Fibroblast of skin of back (primary cell): Measurements from ENCODE around the gene LDB2.
"Not testable (repeated sequence)": the region's sequence is repeated elsewhere in the genome, so short reads cannot be mapped to it uniquely, and the experiment has no call there.

ENCODE experiments used
- DNase-seq: peaks from one replicate; pipeline ENCODE4 v3.0.0-alpha.2; 2013

The LDB2 gene

DNA sequence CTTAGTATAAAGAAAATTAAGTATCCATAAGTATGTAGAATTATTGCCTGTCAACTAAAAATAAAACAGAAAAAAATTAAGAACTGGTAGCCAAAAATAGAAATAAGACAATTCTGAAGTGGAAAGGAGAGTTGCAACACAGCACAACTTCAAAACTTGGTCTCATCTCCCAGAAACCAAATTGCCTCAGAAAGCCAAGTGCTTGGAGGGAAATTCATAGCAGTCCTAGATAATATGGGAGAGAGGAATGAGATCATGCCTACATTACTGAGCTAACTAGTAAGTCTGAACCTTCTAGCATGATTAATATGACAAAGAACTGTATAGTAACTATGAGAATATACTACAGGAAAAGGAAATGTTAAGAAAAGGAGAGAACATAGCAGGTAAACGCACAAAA lies 256.5 kb downstream of the LDB2 start:
- DNase-seq = peak; percentile 39

DNA sequence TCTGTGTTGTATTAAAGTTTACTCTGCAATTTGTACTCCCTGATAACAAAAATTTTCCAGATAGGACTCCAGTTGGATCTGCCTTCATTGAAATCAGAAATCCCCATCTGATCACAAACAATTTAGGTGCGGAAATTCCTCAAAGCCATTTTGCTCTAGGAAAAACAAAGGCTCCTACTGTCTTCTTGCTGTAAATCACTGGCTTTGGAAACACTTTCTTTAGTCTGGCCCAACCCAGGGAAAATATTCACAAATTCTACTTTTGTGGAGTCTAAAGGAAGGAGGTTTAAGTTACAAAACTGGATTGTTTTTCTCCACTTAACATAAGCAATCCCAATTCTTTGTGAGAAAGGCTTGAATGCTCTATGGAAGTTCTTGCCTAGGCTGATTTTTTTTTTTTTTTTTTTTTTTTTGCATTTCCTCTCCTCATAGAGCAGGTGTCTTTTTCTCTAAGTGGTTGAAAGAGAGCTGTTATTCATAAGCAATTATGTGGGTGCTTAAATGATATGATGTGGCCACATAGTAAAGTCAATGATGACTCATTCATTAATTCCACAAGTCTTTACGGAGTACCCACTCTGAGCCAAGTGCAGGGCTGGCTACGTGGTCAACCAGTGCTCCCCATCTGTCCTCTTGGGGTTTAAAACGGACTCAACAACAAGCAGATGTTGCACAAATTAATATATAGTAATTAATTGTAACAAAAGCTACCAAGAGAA lies 261.4 kb downstream of the LDB2 start:
- DNase-seq = no peak

DNA sequence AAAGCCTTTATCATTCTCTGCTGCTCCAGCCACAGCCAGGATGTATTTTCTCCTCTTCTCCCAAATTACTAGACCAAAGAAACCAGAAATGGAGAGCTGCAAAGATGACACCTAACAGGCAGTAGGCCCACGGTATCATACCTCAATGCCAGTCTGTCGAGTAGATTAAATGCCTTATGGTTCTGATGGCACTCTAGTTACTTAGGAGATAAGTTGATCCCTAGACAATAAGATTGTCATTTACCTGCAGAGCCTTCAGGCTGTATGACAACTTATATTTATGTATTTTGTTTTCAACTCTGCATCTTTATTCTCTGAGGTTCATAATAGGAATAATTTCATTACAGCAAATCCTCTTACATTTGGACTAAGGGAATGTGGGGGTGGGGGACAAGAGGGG lies 262.1 kb downstream of the LDB2 start:
- DNase-seq = no peak

DNA sequence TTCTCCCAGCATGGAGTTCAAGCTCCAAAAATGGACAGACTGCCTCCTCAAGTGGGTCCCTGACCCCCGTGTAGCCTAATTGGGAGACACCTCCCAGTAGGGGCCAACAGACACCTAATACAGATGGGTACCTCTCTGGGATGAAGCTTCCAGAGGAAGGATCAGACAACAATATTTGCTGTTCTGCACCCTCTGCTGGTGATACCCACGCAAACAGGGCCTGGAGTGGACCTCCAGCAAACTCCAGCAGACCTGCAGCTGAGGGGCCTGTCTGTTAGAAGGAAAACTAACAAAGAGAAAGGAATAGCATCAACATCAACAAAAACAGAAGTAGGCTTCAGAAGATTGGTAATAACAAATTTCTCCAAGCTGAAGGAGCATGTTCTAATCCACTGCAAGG lies 269.2 kb downstream of the LDB2 start:
- not testable (repeated sequence) for DNase-seq

DNA sequence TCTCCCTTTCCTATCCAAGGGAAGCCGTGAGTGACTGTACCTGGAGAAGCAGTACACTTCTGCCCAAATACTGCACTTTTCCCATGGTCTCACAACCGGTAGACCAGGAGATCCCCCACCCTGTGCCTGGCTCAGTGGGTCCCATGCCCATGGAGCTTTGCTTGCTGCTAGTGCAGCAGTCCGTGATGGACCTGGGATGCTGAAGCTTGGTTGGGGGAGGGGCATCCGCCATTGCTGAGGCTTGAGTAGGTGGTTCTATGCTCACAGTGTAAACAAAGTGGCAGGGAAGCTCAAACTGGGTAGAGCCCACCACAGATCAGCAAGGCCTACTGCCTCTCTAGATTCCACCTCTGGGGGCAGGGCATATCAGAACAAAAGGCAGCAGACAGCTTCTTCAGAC lies 269.6 kb downstream of the LDB2 start:
- not testable (repeated sequence) for DNase-seq

DNA sequence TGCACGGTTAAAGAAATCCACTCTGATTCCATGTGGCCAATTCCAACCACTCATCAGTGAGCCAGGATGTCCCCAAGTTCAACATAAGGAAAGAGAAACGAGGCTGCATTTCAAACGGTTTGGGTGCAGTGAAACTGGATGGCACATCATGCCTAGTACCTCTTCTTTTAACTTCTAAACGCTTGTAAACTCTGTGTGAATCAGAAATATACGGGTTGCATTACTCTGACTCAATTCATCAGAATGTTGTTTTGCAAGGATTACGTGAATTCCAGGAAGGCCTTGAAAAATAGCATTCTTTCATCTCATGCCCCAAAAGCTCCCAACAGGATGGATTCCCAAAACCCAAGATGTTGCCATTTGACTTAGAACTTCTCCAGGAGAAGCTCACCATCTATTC lies 270.4 kb downstream of the LDB2 start:
- peak; percentile 94 for DNase-seq

DNA sequence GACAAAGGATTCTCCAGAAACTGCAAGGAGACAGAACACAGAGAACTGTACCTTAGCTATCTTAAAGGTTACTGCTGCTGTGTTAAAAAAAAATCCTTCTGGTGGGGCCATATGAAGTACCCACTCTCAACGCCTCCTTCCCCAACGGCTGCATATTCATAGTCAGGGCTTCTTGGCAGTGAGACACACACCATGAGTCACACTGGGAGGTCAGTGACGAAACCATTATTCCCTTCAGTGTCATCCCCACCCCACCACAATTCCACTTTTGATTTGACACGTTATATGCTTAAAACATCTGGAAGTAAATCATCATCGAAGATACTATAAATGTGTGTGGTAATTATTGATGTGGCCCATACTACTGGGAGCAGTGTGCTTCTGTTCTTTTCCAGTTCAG lies 271.5 kb downstream of the LDB2 start:
- DNase-seq = peak; percentile 94

DNA sequence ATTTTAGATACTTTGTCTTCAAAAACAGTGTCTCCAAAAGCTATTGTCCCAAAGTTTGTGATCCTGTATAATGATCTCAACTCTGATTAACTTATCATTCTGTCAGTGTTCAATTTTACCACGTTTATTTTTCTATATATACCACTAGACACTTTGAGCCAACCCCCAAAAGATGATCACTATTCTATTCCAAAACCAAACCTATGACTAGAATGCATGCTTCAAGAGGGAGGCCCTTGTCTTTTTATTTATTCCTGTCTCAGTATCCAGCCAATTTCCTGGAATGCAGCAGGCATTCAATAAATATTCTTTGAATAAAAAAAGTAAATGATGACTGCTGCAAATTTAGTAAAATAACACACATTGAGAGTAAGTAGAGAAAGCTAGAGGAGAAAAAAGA lies 275.6 kb downstream of the LDB2 start:
- no peak for DNase-seq

DNA sequence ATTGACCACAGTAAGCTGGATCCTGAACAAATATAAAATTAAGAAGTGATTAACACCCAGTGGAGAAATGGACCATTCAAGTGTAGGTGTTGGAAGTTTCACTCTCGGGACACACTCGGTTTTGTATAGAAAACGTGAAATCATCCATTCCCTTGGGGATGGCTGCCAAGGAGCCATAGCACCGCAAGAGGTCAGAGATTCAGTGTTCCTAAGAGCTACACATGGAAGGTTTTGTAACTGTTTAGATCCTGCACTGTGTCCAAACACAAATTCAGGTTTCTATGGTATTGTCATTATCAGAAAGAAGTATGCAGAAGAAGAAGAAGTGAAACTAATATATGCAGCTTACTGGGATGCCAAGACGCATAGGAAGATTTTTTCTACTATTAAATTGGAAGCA lies 281.0 kb downstream of the LDB2 start:
- no peak for DNase-seq

DNA sequence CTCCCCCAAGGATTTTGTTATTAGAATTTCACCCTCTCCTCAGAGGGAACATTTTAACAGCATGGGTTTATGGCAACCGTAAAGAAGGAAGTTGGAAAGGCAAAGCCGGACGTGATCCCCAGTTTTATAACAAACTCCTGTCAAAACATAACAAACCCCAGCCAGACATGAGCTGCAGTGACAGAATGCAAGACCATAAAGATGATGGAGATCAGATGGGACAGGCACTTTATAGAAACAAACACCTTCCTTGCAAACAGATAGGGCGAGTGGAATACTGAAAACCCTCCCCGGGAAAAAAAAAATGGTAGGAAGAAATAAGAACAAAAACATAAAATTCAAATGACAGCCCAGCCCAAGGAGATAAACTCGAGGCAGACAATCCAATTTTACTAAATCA lies 281.4 kb downstream of the LDB2 start:
- no peak for DNase-seq

DNA sequence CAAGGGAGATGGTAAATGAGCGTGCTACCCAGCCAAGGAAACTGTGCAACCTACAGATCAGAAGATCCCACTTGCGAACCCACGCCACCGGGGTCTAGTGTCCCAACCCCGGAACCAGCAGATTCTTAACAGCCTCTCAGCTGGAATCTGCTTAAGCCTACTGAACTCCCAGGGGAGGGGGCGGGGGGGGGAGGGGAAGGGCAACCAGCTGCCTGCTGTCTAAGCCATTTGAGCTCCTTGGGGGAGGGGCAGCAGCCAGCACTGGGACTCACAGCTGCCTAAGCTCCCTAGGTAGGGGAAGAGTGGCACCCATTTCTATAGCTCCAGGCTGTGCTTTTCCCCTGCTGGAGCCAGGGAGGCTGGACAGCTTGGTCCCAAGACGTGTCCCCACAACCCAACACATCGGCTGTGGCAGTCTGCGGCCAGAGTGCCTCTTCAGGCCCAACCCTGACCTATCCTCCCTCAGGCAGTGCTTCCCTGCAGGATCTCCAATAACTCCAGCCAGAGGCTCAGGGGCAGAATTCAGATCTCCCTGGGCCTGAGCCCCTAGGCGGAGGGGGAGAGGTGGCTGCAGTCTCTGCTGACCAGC lies 289.2 kb downstream of the LDB2 start:
- no peak for DNase-seq

DNA sequence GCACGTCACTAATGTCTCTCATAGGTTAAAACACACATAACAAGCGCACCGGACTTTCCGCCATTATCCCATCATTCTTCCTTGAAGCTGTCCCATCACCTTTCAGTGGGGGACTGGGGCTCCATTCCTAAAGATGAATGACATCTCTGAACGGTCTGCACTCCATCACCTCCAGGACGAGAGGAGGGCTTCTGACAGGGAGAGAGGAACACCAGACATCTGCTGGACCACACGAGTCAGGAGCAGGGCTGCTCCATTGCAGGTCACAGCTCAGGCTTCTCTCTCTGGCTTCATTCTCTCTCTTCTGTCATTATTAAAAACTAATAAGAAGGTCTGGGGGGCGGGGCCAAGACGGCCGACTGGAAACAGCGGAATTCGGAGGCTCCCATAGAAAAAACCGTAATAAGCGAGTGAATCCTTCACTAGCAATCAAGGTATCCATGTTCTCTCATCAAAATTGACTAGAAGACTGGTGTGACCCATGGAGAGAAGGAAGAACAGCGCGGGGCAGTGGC lies 289.8 kb downstream of the LDB2 start:
- DNase-seq = no peak

DNA sequence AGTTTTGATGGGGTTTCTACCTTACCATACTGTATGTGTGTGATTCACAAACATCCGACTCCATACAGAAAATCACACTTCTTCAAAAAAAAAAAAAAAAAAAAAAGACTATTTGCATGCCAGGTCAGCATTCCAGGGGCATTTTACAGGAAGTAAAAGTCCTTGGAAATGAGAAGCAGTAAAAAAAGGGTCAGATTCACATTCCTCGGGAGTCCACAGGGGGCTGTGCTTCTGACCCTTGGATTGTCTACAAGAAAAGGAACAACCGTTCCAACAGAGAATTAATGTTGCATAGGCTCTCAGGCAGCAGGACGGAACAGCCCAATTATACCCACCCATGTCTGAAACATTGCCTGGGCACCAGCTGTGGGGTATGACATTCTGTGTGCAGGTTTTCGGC lies 290.3 kb downstream of the LDB2 start:
- DNase-seq = peak; percentile 37

DNA sequence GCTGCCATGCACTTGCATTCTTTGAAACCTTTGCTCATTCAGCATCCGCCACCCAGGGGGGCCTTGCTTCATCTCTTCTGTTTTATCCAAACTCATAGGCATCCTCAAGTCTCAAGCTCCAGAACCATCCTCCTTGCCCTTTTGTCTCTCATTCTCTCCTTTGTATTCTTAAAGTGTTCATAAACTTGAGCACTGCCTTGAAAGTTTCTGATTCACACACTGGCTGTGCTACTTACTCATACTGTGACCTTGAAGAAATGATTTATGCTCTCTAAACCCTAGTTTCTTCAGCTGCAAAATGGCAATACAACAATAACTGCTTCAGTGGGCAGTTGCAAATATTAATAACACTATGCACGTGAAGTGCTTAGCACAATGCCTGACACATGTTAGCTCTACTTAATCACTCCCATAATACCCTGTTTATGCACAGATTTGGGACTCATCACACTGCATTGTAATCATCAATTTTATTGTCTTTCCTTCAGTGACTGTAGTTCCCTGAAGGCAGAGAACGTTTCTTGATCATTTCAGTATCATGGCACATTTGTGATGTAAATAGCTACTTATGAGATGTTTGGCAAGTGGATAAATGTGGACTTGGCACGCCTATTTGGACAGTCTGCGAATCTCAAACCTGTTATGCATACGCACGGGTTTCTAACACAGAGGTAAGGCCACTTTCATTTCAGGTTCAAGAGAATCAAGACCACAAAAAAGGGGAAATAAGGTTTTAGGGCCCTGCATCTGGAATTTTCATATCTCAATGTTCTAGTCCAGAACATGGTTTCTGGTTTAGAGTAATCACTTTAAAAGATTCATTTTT lies 291.0 kb downstream of the LDB2 start:
- no peak for DNase-seq

DNA sequence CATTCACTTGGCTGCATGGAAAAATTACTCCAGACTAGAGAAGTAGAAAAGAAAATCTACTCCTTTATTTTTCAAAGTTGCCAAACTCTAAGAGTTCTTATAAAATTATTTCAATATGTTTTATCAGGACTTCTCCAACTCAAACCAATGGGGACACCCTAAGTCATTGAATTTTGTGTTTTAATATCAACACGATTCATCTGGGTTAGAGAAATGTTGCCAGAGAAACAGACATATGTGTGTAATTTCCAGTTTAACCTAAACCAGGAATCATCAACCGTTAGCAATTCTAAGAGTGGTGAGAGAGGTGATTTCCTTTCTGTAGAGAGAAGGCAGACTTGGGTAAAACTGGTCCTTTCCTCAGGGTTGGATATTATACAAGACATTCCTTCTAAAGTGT lies 291.8 kb downstream of the LDB2 start:
- DNase-seq = no peak

DNA sequence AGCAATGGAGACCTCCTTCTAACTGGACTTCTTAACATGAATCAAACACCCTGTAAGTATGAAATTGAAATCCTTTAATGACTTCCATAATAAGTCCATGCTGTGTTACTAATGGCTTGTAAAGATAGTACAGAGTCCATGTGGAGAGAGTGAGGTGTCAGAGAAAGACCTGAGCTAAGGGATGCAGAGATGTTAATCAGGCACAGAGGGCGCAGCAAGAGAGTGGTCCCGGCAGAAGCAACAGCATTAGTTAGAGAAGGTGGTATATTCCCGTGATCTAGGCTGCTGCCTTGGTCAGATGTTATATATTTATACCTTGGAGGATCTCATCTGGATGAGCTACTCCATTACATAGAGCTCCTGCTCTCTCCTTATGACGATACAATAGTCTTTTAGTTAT lies 295.3 kb downstream of the LDB2 start:
- no peak for DNase-seq

DNA sequence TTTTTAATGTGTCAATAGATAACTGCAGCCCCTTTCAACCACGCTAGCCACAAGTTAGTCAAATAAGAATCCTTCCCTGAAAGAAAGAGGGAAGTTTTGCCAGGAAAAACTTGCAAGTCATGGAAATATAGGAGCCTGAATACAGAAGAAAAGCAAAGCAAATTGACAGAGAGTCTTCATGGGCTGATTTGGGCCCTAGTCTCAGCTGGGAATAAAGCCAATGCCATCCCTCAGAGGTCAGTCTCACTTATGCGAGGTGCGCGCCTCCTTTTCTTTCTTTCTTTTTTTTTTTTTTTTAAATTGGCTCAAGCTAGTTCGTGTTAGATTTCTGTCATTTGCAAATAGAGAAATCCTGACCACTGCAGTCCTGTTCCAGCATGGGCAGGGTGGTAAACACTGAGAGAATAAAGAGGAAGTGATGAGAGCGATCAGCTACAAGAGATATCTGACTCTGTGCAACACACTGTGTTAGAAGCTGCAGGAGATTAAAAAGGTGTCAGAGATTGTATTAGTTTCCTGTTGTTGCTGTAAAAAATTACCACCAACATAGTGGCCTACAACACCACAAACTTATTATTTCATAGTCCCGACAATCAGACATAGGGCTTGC lies 299.7 kb downstream of the LDB2 start:
- DNase-seq = no peak

DNA sequence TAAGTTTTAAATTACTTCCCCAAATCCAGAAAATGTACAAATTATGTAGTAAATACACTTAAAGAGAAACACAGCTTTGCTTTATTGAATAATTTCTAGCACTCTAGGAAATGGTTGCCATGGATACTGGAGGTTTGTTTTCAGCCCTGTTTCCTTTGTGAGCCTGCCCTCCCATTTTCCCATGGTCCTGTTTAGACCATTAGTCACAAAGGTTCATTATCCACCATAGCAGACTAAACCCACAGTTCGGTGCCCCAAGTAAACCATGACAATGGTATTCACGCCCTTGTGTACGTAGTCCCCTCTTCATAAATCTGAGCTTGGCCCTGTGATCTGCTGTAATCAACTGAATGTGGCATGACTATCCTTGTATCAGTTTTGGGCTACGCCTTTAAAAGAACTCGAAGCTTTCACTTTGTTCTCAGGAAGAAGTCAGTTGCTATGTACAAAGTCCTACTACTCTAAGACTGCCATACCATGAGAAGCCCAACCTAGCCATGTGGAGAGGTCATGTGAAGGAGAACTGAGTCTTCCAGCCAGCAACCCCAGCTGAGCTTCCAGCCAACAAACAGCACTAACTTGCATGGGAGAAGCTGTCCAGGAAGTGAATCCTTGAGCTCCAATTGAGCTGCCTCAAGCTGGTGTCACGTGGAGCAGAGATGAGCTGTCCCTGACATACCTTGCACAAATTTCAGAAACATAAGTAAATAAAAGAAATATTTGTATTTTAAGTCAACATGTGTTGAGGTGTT lies 300.4 kb downstream of the LDB2 start:
- DNase-seq = peak; percentile 84

DNA sequence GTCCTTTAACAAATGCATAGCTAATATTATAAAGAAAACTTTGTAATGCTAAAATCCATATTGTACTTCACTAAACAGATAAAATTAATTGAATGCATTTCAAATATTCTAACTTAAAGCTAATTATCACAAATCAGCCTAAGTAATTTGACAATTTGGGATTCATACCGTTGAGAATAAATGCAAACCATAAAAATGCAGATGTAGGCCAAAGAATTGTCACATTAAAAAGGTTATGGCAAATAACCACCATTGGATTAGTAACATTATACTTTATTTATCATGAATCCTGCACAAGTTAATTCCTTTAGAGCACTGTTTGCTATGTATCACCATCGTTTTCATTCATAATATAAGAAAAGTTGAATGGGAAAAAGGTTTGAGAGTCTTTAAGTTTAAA lies 301.0 kb downstream of the LDB2 start:
- DNase-seq = no peak

DNA sequence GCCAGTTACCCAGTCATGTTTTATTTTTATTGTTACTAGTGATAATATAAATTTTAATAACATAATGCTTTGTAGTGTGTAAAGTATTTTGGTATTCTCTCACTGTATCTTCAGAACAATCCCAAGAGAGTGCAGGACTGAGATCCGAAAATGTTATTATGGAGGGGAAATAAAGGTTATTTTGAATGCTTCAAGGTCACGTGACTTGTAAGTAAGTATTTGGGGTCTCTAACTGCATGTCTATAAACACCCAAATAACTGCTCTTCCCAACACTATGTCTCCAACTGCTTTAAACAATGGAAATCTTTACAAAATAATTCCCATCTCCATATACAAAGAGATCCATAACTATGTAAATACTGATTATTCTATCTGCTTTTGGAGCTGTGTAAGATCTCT lies 302.2 kb downstream of the LDB2 start:
- no peak for DNase-seq

DNA sequence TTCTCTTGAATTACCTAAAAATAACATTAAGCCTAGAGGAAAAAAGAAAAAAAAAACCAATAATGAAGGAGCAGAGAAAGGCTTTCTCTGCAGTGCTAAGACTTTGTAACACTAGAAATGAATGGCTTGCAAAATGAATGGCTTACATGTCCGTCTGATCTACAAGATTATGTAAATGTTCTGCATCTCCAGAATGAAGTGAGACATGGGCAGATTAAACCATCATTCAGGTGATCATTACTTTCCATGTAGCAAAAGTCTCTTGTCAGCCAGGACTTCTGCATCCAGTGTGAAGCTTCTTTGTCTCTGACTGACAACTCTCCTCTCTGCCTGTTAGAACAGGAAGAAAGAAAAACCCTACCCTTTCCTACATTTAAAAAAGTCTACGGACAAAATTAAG lies 304.3 kb downstream of the LDB2 start:
- DNase-seq = no peak

DNA sequence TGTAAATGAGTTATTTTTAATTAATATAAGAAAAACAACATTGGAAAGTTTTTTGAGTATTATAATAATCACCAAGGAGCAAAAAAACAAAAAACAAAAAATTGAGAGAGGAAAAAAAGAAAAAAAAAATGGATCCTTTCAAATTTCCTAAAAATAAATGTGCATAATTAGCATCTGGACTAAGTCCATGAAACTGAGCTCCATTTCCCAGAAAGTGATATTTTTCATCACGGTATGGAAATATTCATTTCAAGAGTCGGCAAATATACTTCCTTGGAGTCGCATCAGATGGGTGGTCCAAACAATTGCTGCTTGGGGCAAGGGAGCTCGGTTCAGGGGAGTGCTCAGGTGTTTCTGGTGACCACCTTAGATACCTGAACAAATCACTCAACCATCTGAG lies 305.1 kb downstream of the LDB2 start:
- DNase-seq = no peak
